HepG2 (cell line): ENCODE measurements around the gene TSLP.

ENCODE experiments used
- ASH2L ChIP-seq: fragments of 300-600, 200-600 bp; sonication (generic); IDR thresholded peaks from 2 replicates; pipeline ENCODE4 v1.7.0; 2017; ENCODE audit warnings: low read depth, mild to moderate bottlenecking, moderate library complexity, mixed read lengths, low read length; ENCODE audit not compliant: insufficient read length
- JUNB ChIP-seq: sonication (generic); formaldehyde crosslinking; IDR thresholded peaks from 2 replicates; pipeline ENCODE4 v1.8.0; 2022; ENCODE audit warnings: missing genetic modification reagents, mild to moderate bottlenecking, borderline replicate concordance
- MEIS1 ChIP-seq: sonication (generic); formaldehyde crosslinking; IDR thresholded peaks from 2 replicates; pipeline ENCODE4 v1.9.0; 2021; ENCODE audit warnings: mild to moderate bottlenecking, missing genetic modification reagents, moderate library complexity, borderline replicate concordance
- MEIS2 ChIP-seq: sonication (generic); formaldehyde crosslinking; IDR thresholded peaks from 2 replicates; pipeline ENCODE4 v1.9.0; 2021; ENCODE audit warnings: mild to moderate bottlenecking, missing genetic modification reagents
- POLR2AphosphoS5 ChIP-seq: IDR thresholded peaks from 2 replicates; pipeline ENCODE4 v1.6.1; 2012; ENCODE audit warnings: low read depth, low read length
- SIX4 ChIP-seq: sonication (generic); formaldehyde crosslinking; IDR thresholded peaks from 2 replicates; pipeline ENCODE4 v1.4.0; 2020; ENCODE audit warnings: missing genetic modification reagents
- ZKSCAN8 ChIP-seq: IDR thresholded peaks from 2 replicates; pipeline ENCODE4 v1.6.1; 2016; ENCODE audit warnings: borderline replicate concordance, missing genetic modification reagents, missing compliant biosample characterization
- ZNF121 ChIP-seq: sonication (generic); formaldehyde crosslinking; IDR thresholded peaks from 2 replicates; pipeline ENCODE4 v1.5.0; 2020; ENCODE audit warnings: mild to moderate bottlenecking, missing genetic modification reagents
- ZSCAN31 ChIP-seq: sonication (generic); formaldehyde crosslinking; IDR thresholded peaks from 2 replicates; pipeline ENCODE4 v1.5.0; 2020; ENCODE audit warnings: low read depth, mild to moderate bottlenecking, missing genetic modification reagents
- TF ChIP-seq, protein P1 (sequence below): sonication (generic); formaldehyde crosslinking; IDR thresholded peaks from 2 replicates; pipeline ENCODE4 v1.5.0; 2020; ENCODE audit warnings: mild to moderate bottlenecking, missing genetic modification reagents, moderate library complexity

DNA sequence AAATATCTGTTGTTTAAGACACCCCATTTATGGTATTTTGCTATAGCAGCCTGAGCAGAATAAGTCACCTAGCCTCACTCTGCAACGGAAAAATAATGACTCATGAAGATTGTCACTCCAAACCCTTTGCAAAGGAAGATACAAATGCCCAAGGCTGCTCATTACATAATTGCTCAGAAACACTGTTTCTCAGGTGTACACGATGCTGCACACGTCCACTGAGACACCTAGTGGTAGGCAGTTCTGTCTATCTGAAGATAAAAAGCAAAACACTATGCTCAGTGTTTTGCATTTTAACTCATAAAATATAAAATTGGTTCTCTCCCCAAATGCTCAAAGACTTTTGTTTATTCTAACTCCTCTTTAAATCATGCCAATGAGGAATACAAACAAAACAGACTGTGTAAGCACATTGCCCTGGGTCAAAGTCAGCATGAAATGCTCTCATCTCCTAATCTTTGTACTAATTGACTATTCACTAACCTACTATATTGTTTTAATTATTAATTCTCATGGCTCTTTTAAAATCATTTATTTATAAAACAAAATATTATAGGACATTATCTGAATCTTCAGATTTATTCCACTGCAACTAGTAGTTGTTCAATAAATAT, 7.7 kb upstream of the TSLP start:
- TF ChIP-seq, protein P1, sequence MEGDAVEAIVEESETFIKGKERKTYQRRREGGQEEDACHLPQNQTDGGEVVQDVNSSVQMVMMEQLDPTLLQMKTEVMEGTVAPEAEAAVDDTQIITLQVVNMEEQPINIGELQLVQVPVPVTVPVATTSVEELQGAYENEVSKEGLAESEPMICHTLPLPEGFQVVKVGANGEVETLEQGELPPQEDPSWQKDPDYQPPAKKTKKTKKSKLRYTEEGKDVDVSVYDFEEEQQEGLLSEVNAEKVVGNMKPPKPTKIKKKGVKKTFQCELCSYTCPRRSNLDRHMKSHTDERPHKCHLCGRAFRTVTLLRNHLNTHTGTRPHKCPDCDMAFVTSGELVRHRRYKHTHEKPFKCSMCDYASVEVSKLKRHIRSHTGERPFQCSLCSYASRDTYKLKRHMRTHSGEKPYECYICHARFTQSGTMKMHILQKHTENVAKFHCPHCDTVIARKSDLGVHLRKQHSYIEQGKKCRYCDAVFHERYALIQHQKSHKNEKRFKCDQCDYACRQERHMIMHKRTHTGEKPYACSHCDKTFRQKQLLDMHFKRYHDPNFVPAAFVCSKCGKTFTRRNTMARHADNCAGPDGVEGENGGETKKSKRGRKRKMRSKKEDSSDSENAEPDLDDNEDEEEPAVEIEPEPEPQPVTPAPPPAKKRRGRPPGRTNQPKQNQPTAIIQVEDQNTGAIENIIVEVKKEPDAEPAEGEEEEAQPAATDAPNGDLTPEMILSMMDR (CRISPR knock-in tag), result peak; percentile 64
- TF ChIP-seq ZKSCAN8 (CRISPR knock-in tag), result no peak
- no peak for TF ChIP-seq POLR2AphosphoS5
- no peak for TF ChIP-seq MEIS2 (CRISPR knock-in tag)
- no peak for TF ChIP-seq ASH2L
- no peak for TF ChIP-seq SIX4 (CRISPR knock-in tag)
- no peak for TF ChIP-seq MEIS1 (CRISPR knock-in tag)
- no peak for TF ChIP-seq ZNF121 (CRISPR knock-in tag)
- no peak for TF ChIP-seq JUNB
- no peak for TF ChIP-seq ZSCAN31 (CRISPR knock-in tag)
